ENCODE measurements around the gene MIGA2. TPM values are rescaled to one million over a fixed set of nuclear protein-coding genes. Genes with fewer than 3 reads are reported as not detected.

The MIGA2 gene
- total and polyA plus RNA-seq, 9 of the 15 experiments (the other 6 are each of a cell fraction or from before 2014, with no cell fraction given) = 0.15 to 54.1 (median 18.0) TPM

DNA sequence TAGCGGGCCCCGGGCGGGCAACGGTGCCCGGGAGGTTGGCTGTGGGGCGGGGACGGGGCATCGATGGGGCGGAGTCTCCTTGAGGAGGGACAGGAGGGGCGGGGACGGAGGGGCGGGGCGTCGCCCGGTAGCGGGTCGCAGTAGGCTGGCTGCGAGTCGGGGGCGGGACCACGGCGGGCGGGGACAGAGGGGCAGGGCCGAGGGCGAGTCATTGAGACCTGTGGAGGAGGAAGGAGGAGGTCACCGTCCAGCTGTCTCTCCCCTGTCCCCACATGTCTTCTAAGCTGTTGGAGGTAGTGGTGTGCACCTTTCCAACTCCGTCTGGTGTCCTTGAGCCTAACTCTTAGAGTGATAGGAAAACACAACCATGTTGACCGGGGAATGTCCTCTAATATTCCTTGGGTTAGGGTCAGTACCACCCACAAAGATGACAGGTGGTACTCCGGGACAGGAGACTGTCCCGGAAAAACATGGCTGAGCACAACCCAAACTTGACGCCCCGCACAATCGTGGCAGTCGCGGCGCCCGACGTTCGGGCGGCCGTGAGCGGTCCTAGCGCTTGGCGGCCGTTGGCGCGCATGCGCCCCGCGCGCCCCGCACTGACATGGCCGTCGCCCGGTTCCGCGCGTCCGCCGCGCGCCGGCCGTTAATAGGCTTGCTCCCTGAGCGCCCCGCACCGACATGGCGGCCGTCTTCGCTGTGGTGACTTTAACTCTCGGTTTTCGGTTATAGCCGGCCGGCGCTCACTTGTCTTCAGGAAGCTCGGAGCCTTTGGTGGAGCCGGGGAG lies 74.5 kb downstream of the MIGA2 start, which contains the start of the genes CRAT and PTPA (continued):
- TF ChIP-seq SNIP1 (IDR thresholded peaks at IDR 0.05; ENCODE audit: low read depth) (no peak), RBM25 (IDR thresholded peaks at IDR 0.05; ENCODE audit: low read depth, low read length, severe bottlenecking) (no peak), JUND (IDR thresholded peaks at IDR 0.05; ENCODE audit: borderline replicate concordance, low read depth, low read length) (no peak), JUND (tag; IDR thresholded peaks at IDR 0.05; ENCODE audit: borderline replicate concordance, low read depth, low read length) (peak; percentile 58; the same call in 1 of the 3 replicates), RBM17 (IDR thresholded peaks at IDR 0.05; ENCODE audit: borderline replicate concordance, low read depth, low read length) (no peak), NFIC (IDR thresholded peaks at IDR 0.05) (no peak; the same call in 1 of the 2 replicates), GATA2 (CRISPR knock-in tag; IDR thresholded peaks at IDR 0.05) (no peak), MEF2A (IDR thresholded peaks at IDR 0.05; ENCODE audit: control insufficient read depth, low read depth, low read length) (no peak), ZNF134 (CRISPR knock-in tag; conservative IDR thresholded peaks at IDR 0.05) (no peak), ZNF76 (CRISPR knock-in tag; IDR thresholded peaks at IDR 0.05; ENCODE audit: borderline replicate concordance) (0 out of 2 replicates have a peak, but pooled peaks have one; percentile 61), HMGN3 (IDR thresholded peaks at IDR 0.05; ENCODE audit: borderline replicate concordance, extremely low read depth, insufficient read length, low read depth, low read length) (peak; percentile 62), SIN3B (IDR thresholded peaks at IDR 0.05; ENCODE audit: low read depth) (peak; percentile 48; the same call in 1 of the 2 replicates), POLR3A (IDR thresholded peaks at IDR 0.05; ENCODE audit: borderline replicate concordance, extremely low read depth, insufficient read depth, insufficient read length) (no peak), ZNF699 (CRISPR knock-in tag; IDR thresholded peaks at IDR 0.05; ENCODE audit: insufficient replicate concordance) (no peak), CHD4 (IDR thresholded peaks at IDR 0.05; ENCODE audit: insufficient read depth, insufficient replicate concordance, low read depth, low read length, poor library complexity, severe bottlenecking) (no peak), NONO (IDR thresholded peaks at IDR 0.05; ENCODE audit: low read depth in 2 of 2, low read length in 1 of 2) (peak; percentile 35 to 81; a peak in 1 of 4 replicates), SNRNP70 (optimal IDR thresholded peaks at IDR 0.05; ENCODE audit: low read depth, low read length) (no peak)
- TF ChIP-seq, protein P1, sequence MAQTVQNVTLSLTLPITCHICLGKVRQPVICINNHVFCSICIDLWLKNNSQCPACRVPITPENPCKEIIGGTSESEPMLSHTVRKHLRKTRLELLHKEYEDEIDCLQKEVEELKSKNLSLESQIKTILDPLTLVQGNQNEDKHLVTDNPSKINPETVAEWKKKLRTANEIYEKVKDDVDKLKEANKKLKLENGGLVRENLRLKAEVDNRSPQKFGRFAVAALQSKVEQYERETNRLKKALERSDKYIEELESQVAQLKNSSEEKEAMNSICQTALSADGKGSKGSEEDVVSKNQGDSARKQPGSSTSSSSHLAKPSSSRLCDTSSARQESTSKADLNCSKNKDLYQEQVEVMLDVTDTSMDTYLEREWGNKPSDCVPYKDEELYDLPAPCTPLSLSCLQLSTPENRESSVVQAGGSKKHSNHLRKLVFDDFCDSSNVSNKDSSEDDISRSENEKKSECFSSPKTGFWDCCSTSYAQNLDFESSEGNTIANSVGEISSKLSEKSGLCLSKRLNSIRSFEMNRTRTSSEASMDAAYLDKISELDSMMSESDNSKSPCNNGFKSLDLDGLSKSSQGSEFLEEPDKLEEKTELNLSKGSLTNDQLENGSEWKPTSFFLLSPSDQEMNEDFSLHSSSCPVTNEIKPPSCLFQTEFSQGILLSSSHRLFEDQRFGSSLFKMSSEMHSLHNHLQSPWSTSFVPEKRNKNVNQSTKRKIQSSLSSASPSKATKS (CRISPR knock-in tag; IDR thresholded peaks at IDR 0.05) = no peak
- TF ChIP-seq, protein P2, sequence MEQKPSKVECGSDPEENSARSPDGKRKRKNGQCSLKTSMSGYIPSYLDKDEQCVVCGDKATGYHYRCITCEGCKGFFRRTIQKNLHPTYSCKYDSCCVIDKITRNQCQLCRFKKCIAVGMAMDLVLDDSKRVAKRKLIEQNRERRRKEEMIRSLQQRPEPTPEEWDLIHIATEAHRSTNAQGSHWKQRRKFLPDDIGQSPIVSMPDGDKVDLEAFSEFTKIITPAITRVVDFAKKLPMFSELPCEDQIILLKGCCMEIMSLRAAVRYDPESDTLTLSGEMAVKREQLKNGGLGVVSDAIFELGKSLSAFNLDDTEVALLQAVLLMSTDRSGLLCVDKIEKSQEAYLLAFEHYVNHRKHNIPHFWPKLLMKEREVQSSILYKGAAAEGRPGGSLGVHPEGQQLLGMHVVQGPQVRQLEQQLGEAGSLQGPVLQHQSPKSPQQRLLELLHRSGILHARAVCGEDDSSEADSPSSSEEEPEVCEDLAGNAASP (IDR thresholded peaks at IDR 0.05) = no peak
- TF ChIP-seq, protein P3, sequence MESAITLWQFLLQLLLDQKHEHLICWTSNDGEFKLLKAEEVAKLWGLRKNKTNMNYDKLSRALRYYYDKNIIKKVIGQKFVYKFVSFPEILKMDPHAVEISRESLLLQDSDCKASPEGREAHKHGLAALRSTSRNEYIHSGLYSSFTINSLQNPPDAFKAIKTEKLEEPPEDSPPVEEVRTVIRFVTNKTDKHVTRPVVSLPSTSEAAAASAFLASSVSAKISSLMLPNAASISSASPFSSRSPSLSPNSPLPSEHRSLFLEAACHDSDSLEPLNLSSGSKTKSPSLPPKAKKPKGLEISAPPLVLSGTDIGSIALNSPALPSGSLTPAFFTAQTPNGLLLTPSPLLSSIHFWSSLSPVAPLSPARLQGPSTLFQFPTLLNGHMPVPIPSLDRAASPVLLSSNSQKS (CRISPR knock-in tag; IDR thresholded peaks at IDR 0.05) = no peak
- TF ChIP-seq, protein P4, sequence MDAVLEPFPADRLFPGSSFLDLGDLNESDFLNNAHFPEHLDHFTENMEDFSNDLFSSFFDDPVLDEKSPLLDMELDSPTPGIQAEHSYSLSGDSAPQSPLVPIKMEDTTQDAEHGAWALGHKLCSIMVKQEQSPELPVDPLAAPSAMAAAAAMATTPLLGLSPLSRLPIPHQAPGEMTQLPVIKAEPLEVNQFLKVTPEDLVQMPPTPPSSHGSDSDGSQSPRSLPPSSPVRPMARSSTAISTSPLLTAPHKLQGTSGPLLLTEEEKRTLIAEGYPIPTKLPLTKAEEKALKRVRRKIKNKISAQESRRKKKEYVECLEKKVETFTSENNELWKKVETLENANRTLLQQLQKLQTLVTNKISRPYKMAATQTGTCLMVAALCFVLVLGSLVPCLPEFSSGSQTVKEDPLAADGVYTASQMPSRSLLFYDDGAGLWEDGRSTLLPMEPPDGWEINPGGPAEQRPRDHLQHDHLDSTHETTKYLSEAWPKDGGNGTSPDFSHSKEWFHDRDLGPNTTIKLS (IDR thresholded peaks at IDR 0.05; ENCODE audit: borderline replicate concordance, low read depth) = peak; percentile 78
